WTC11 (cell line): ENCODE data around the gene SMPX. TPM values are rescaled to one million over a fixed set of nuclear protein-coding genes. Genes with fewer than 3 reads are reported as not detected.

ENCODE experiments used
- ATAC-seq: fragments of 200-7000 bp; cut with Tn5 transposase; 2 replicates; pipeline ENCODE4 v1.10.0; 2021; ENCODE audit warnings: mild to moderate bottlenecking, moderate library complexity
- CTCF ChIA-PET: fragments of 300-600 bp; sonication (Branson Sonifier 250); formaldehyde crosslinking; loops from one replicate; lab custom pipeline; 2021; ENCODE audit warnings: antibody characterized with exemption; lab: Charles Lee
- POLR2A ChIA-PET: fragments of 350-600 bp; sonication (Branson Sonifier 250); formaldehyde crosslinking; loops from one replicate; lab custom pipeline; 2021; ENCODE audit warnings: antibody characterized with exemption; lab: Charles Lee
- DNase-seq: peaks from one replicate; pipeline ENCODE4 v3.0.0; 2021; ENCODE audit warnings: low spot score
- H3K27ac Mint-ChIP-seq: 2 replicates; pipeline ENCODE4 v1.8.0; 2021; ENCODE audit warnings: mixed read lengths
- H3K27me3 Mint-ChIP-seq: 2 replicates; pipeline ENCODE4 v1.8.0; 2021; ENCODE audit warnings: low read depth, mild to moderate bottlenecking, moderate library complexity, mixed read lengths
- H3K36me3 Mint-ChIP-seq: 2 replicates; pipeline ENCODE4 v1.8.0; 2021; ENCODE audit warnings: mixed read lengths
- H3K4me1 Mint-ChIP-seq: 2 replicates; pipeline ENCODE4 v1.8.0; 2022; ENCODE audit warnings: mixed read lengths
- H3K4me3 Mint-ChIP-seq: 2 replicates; pipeline ENCODE4 v1.8.0; 2021; ENCODE audit warnings: mild to moderate bottlenecking, moderate library complexity, mixed read lengths
- H3K9me3 Mint-ChIP-seq: 2 replicates; pipeline ENCODE4 v1.8.0; 2021; ENCODE audit warnings: mixed read lengths
- CBFB ChIP-seq: sonication (generic); formaldehyde crosslinking; IDR thresholded peaks from 2 replicates; pipeline ENCODE4 v1.8.1; 2022; ENCODE audit warnings: mild to moderate bottlenecking, low read depth, missing genetic modification reagents
- FOXK1 ChIP-seq: sonication (generic); formaldehyde crosslinking; IDR thresholded peaks from 2 replicates; pipeline ENCODE4 v1.8.0; 2022; ENCODE audit warnings: mild to moderate bottlenecking, moderate library complexity, missing genetic modification reagents
- JUN ChIP-seq: sonication (generic); formaldehyde crosslinking; IDR thresholded peaks from 2 replicates; pipeline ENCODE4 v1.8.0; 2023; ENCODE audit warnings: mild to moderate bottlenecking, missing genetic modification reagents
- KAT7 ChIP-seq: sonication (generic); formaldehyde crosslinking; IDR thresholded peaks from 2 replicates; pipeline ENCODE4 v1.8.1; 2023; ENCODE audit warnings: missing genetic modification reagents, mild to moderate bottlenecking, borderline replicate concordance
- OVOL2 ChIP-seq: fragments of 250-450 bp; sonication (Bioruptor Pico); IDR thresholded peaks from 2 replicates; pipeline ENCODE4 v1.9.0; 2021; ENCODE audit warnings: mild to moderate bottlenecking, borderline replicate concordance
- RORB ChIP-seq: fragments of 250-450 bp; sonication (Bioruptor Pico); IDR thresholded peaks from 2 replicates; pipeline ENCODE4 v1.9.0; 2021; ENCODE audit warnings: mild to moderate bottlenecking
- SOX15 ChIP-seq: fragments of 250-450 bp; sonication (Bioruptor Pico); IDR thresholded peaks from 2 replicates; pipeline ENCODE4 v1.9.0; 2021; ENCODE audit warnings: mild to moderate bottlenecking
- ZNF317 ChIP-seq: sonication (generic); formaldehyde crosslinking; IDR thresholded peaks from 2 replicates; pipeline ENCODE4 v1.8.1; 2023; ENCODE audit warnings: low read depth, mild to moderate bottlenecking, moderate library complexity, missing genetic modification reagents, borderline replicate concordance
- ZNF423 ChIP-seq: fragments of 250-450 bp; sonication (Bioruptor Pico); IDR thresholded peaks from 2 replicates; pipeline ENCODE4 v2.1.2; 2022; ENCODE audit warnings: mild to moderate bottlenecking, moderate library complexity
- total RNA-seq: library from RNA; stranded (reverse); gene quantifications from 3 replicates; pipeline ENCODE4 v1.2.3, GENCODE V29; 2021
- TF ChIP-seq, protein P1 (sequence below): sonication (generic); formaldehyde crosslinking; conservative IDR thresholded peaks from 2 replicates; pipeline ENCODE4 v1.8.1; 2023; ENCODE audit warnings: mild to moderate bottlenecking, low read depth, missing genetic modification reagents, moderate library complexity
- TF ChIP-seq, protein P2 (sequence below): fragments of 250-450 bp; sonication (Bioruptor Pico); IDR thresholded peaks from 2 replicates; pipeline ENCODE4 v1.8.0; 2021; ENCODE audit warnings: mild to moderate bottlenecking
- TF ChIP-seq, protein P3 (sequence below): fragments of 200-600 bp; IDR thresholded peaks from 2 replicates; pipeline ENCODE4 v1.8.0; 2022; ENCODE audit warnings: antibody characterized with exemption
- TF ChIP-seq, protein P4 (sequence below): sonication (generic); formaldehyde crosslinking; IDR thresholded peaks from 2 replicates; pipeline ENCODE4 v1.8.1; 2022; ENCODE audit warnings: low read depth, missing genetic modification reagents, borderline replicate concordance
- TF ChIP-seq, protein P5 (sequence below): sonication (generic); formaldehyde crosslinking; IDR thresholded peaks from 2 replicates; pipeline ENCODE4 v1.8.0; 2023; ENCODE audit warnings: missing genetic modification reagents
- TF ChIP-seq, protein P6 (sequence below): sonication (generic); formaldehyde crosslinking; IDR thresholded peaks from 2 replicates; pipeline ENCODE4 v1.8.1; 2023; ENCODE audit warnings: mild to moderate bottlenecking, missing genetic modification reagents, moderate library complexity

The SMPX gene
- total RNA-seq, 1 experiment from 2014 or later, result not detected

DNA sequence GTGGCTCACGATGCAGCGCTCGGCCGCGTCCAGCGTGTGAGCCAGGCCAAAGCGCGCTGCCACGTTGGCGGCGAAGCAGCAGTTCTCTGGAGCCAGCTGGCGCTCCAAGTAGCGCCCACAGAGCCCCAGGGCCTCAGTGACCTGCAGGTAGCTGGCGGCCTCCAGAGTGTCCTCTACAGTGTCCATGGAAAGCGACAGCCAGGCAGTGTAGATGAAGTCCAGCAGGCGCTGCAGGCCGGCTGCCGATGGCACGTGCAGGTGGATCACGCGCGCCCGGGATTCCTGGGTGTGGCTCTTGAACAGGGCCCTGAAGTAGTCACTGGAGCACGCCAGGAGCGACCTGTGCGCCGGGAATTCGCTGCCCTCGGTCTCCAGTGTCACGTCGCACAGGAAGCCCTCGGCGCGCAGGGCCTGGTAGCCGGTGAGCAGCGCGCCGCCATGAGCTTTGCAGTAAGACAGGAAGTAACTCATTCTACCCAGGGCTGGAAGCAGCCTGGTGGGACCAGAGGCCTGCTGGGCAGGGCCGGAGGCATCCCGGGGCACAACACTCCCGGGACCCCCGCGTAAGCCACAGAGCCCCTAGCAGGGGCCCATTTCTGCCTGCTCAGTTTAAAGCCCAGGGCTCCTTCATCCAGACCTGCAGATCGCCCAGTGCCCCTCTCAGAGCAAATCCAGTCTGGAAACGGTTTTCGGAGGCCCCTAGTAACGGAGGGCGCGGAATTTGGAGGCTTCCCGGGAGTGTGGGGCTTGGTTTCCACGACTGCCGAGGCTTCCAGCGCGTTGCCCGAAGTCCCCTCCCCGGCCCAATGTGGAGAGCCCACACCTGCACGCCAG is 100.4 kb downstream of the SMPX start:
- Mint-ChIP-seq H3K27ac (no peak overlapping the region), H3K27me3 (peaks cover 3% of the 10 kb centered on the region; the same call in 1 of the 2 replicates), H3K36me3 (no peaks in the 10 kb centered on the region), H3K4me1 (peaks cover 7% of the 10 kb centered on the region; the same call in 1 of the 2 replicates), H3K9me3 (no peaks in the 10 kb centered on the region), H3K4me3 (peak overlapping the region; percentile 58)
- DNase-seq (peak; percentile 11), ATAC-seq (no peak)
- POLR2A ChIA-PET, result no interaction called here
- CTCF ChIA-PET, result interaction anchor here (0.9 to 2.1 kb wide), 3 partner anchors 68 to 1128 kb away, joined by 3 to 8 read pairs (median 3); no protein-coding TSS in a partner anchor
- no peak for TF ChIP-seq KAT7 (CRISPR knock-in tag)
- TF ChIP-seq CBFB (CRISPR knock-in tag), result no peak
- TF ChIP-seq, protein P1, sequence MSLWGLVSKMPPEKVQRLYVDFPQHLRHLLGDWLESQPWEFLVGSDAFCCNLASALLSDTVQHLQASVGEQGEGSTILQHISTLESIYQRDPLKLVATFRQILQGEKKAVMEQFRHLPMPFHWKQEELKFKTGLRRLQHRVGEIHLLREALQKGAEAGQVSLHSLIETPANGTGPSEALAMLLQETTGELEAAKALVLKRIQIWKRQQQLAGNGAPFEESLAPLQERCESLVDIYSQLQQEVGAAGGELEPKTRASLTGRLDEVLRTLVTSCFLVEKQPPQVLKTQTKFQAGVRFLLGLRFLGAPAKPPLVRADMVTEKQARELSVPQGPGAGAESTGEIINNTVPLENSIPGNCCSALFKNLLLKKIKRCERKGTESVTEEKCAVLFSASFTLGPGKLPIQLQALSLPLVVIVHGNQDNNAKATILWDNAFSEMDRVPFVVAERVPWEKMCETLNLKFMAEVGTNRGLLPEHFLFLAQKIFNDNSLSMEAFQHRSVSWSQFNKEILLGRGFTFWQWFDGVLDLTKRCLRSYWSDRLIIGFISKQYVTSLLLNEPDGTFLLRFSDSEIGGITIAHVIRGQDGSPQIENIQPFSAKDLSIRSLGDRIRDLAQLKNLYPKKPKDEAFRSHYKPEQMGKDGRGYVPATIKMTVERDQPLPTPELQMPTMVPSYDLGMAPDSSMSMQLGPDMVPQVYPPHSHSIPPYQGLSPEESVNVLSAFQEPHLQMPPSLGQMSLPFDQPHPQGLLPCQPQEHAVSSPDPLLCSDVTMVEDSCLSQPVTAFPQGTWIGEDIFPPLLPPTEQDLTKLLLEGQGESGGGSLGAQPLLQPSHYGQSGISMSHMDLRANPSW, result no peak
- no peak for TF ChIP-seq JUN (CRISPR knock-in tag)
- TF ChIP-seq, protein P2, sequence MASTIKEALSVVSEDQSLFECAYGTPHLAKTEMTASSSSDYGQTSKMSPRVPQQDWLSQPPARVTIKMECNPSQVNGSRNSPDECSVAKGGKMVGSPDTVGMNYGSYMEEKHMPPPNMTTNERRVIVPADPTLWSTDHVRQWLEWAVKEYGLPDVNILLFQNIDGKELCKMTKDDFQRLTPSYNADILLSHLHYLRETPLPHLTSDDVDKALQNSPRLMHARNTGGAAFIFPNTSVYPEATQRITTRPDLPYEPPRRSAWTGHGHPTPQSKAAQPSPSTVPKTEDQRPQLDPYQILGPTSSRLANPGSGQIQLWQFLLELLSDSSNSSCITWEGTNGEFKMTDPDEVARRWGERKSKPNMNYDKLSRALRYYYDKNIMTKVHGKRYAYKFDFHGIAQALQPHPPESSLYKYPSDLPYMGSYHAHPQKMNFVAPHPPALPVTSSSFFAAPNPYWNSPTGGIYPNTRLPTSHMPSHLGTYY (CRISPR knock-in tag), result no peak
- TF ChIP-seq SOX15 (CRISPR knock-in tag), result no peak
- TF ChIP-seq, protein P3, sequence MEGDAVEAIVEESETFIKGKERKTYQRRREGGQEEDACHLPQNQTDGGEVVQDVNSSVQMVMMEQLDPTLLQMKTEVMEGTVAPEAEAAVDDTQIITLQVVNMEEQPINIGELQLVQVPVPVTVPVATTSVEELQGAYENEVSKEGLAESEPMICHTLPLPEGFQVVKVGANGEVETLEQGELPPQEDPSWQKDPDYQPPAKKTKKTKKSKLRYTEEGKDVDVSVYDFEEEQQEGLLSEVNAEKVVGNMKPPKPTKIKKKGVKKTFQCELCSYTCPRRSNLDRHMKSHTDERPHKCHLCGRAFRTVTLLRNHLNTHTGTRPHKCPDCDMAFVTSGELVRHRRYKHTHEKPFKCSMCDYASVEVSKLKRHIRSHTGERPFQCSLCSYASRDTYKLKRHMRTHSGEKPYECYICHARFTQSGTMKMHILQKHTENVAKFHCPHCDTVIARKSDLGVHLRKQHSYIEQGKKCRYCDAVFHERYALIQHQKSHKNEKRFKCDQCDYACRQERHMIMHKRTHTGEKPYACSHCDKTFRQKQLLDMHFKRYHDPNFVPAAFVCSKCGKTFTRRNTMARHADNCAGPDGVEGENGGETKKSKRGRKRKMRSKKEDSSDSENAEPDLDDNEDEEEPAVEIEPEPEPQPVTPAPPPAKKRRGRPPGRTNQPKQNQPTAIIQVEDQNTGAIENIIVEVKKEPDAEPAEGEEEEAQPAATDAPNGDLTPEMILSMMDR, result no peak
- TF ChIP-seq, protein P4, sequence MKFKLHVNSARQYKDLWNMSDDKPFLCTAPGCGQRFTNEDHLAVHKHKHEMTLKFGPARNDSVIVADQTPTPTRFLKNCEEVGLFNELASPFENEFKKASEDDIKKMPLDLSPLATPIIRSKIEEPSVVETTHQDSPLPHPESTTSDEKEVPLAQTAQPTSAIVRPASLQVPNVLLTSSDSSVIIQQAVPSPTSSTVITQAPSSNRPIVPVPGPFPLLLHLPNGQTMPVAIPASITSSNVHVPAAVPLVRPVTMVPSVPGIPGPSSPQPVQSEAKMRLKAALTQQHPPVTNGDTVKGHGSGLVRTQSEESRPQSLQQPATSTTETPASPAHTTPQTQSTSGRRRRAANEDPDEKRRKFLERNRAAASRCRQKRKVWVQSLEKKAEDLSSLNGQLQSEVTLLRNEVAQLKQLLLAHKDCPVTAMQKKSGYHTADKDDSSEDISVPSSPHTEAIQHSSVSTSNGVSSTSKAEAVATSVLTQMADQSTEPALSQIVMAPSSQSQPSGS (CRISPR knock-in tag), result no peak
- TF ChIP-seq OVOL2 (CRISPR knock-in tag), result no peak
- TF ChIP-seq, protein P5, sequence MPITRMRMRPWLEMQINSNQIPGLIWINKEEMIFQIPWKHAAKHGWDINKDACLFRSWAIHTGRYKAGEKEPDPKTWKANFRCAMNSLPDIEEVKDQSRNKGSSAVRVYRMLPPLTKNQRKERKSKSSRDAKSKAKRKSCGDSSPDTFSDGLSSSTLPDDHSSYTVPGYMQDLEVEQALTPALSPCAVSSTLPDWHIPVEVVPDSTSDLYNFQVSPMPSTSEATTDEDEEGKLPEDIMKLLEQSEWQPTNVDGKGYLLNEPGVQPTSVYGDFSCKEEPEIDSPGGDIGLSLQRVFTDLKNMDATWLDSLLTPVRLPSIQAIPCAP (CRISPR knock-in tag), result no peak
- no peak for TF ChIP-seq ZNF317
- no peak for TF ChIP-seq RORB (CRISPR knock-in tag)
- TF ChIP-seq, protein P6, sequence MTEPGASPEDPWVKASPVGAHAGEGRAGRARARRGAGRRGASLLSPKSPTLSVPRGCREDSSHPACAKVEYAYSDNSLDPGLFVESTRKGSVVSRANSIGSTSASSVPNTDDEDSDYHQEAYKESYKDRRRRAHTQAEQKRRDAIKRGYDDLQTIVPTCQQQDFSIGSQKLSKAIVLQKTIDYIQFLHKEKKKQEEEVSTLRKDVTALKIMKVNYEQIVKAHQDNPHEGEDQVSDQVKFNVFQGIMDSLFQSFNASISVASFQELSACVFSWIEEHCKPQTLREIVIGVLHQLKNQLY, result no peak
- TF ChIP-seq FOXK1 (CRISPR knock-in tag), result no peak
- no peak for TF ChIP-seq ZNF423 (CRISPR knock-in tag)
